GM12865 (cell line): Measurements from ENCODE around the gene RBP4.

Experiments used
- DNase-seq: peaks from one replicate; pipeline ENCODE4 v3.0.0; 2010; ENCODE audit warnings: low read depth
- H3K4me3 ChIP-seq: 2 replicates; pipeline ENCODE4 v1.5.1; 2011; ENCODE audit warnings: mild to moderate bottlenecking, low read depth, low read length, control low read depth
- CTCF ChIP-seq: IDR thresholded peaks from 2 replicates; pipeline ENCODE4 v1.5.1; 2011; ENCODE audit warnings: low read length, control low read depth, low read depth, inconsistent platforms; ENCODE audit not compliant: insufficient read depth; ENCODE audit errors: missing control alignments

The RBP4 gene

GRCh38 chr10:93568105-93568390 is 33.0 kb downstream of the RBP4 start:
- DNase-seq, result no peak
- no peak for TF ChIP-seq CTCF
- no peak overlapping the region for H3K4me3 ChIP-seq

GRCh38 chr10:93567277-93568104 is 33.5 kb downstream of the RBP4 start:
- DNase-seq, result no peak
- no peak overlapping the region for H3K4me3 ChIP-seq
- TF ChIP-seq CTCF, result no peak

GRCh38 chr10:93566435-93567276 is 34.4 kb downstream of the RBP4 start, which contains the start of gene FFAR4:
TSS of gene FFAR4 (plus strand) at chr10:93566665. CDS start at chr10:93566721, 56 bp downstream.
- H3K4me3 ChIP-seq, result no peak within 1 kb of the TSS
- TF ChIP-seq CTCF, result no peak
- DNase-seq, result no peak

GRCh38 chr10:93565446-93565845 is 35.6 kb downstream of the RBP4 start:
- H3K4me3 ChIP-seq, result no peak overlapping the region
- no peak for DNase-seq
- TF ChIP-seq CTCF, result no peak

- DNase-seq, result no peak
- H3K4me3 ChIP-seq, result no peak overlapping the region
- no peak for TF ChIP-seq CTCF
These were observed 40.5 kb downstream of the RBP4 start for GRCh38 chr10:93560541-93560940.

GRCh38 chr10:93559490-93559889 is 41.5 kb downstream of the RBP4 start:
- H3K4me3 ChIP-seq, result no peak overlapping the region
- no peak for DNase-seq
- TF ChIP-seq CTCF, result no peak
